T follicular helper cell (primary cell): ENCODE measurements around the gene HMCN2.
"Not testable (repeated sequence)": the region's sequence is repeated elsewhere in the genome, so short reads cannot be mapped to it uniquely, and the experiment has no call there.

Experiments
- DNase-seq: peaks from one replicate; pipeline ENCODE4 v3.0.0-alpha.2; 2020; ENCODE audit warnings: low read depth

Gene HMCN2

GRCh38 chr9:130328349-130328801 is 62.8 kb downstream of the HMCN2 start:
- no peak for DNase-seq

- DNase-seq = no peak
These were observed 63.5 kb downstream of the HMCN2 start for GRCh38 chr9:130329061-130329460.

DNA sequence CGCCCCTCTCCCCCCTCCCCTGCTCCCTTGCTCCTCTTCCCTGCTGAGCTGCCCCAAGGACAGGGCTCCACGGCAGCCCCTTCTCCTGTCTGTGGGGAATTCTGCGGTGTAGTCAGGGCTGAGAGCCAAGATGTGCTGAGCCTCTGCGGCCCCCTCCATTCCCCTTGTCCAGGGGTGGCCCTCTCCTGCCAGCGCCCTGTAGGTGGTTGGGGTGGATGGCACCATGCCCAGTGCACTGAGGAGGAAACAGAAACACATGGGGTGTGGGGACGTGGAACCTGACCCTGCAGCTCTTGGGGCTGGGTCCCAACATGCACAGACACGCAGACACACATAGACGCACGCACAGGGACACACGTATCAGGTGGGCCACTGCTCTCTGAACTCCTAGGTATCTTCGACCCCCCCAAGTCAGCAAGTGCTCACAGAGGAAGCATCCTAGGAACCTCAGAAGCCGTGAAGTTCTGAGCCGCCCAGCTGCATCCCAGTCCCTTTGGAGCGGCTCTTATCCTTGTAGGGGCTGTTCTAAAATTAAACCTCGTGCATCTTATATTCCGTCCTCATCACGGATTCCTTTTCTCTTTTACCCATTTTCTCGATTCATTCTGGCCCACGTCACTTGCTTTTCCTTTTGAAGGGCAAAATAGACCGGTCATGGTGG is 64.8 kb downstream of the HMCN2 start:
- no peak for DNase-seq

DNA sequence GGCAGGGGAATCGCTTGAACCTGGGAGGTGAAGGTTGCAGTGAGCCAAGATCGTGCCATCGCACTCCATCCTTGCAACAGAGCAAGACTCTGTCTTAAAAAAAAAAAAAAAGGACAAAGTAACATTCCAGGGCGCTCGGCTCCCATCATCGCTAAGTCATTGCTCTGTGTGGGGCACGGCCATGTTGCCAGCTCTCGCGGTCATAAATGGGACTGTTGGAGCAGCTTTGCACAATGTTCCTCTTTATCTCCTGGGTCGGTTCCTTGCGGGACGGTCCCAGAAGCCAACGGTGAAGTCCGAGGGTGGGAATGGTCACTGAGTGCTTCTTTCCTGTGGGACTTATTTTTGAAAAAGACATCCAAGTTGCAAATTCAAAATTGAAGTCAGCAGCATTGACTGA is 65.5 kb downstream of the HMCN2 start:
- no peak for DNase-seq

- DNase-seq = no peak
These were observed 66.0 kb downstream of the HMCN2 start for GRCh38 chr9:130331573-130331972.

DNA sequence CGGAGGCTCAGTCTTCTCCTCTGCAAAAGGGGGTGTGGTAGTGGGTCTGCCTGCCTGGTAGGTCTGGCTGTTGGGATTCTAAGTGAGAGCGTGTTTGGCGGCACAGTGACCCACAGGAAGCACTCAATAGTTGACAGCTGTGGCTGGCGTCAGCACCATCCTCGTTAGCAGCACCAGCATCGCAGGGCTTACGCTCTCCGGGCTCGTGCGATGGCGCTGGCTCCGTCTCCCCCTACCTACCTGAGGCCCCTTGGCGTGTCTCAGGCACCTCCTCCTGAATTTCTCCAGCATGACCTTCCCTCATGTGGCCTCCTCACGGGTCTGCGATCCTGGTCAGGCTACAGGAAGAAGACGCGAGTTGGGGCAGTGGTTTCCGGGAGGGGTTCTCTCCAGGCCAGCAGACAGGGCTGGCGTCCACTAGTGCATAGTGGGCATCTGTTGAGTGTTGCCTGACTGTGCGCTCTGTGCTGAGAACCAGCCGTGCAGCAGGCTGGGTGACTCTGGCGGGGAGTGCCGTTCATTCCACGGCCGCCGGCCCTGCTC is 66.9 kb downstream of the HMCN2 start:
- DNase-seq = no peak

DNA sequence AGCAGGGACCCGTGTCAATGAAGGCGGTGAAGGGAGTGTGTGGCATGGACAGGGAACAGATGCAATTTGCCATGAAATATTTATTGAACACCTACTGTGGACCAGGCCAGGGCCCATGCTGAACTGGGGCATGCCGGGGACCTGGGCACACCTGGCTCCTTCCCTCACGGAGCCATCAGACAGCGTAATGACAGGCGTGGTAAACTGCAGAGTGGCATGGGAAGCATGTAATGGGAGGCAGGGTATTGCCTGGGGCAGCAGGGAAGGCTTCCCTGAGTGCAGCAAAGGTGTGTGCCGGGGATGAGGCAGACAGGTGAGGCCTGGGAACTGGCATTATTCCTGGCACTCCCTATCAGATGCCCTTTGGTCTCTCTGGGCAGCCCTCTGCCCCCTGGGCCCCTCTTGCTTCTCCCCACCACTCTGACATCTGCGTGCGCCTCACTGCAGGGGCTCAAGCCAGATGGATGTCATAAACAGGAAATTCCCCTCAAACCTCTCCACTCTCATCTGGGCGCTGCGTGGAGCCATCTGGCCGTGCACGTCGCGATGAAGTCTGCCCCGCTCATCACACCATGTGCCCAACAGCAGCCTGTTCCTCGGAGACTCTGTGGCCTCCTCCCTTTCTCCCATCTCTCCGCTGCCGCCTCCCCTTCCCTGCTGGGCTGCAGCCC is 67.6 kb downstream of the HMCN2 start:
- no peak for DNase-seq

GRCh38 chr9:130333712-130334062 is 68.1 kb downstream of the HMCN2 start:
- no peak for DNase-seq

DNA sequence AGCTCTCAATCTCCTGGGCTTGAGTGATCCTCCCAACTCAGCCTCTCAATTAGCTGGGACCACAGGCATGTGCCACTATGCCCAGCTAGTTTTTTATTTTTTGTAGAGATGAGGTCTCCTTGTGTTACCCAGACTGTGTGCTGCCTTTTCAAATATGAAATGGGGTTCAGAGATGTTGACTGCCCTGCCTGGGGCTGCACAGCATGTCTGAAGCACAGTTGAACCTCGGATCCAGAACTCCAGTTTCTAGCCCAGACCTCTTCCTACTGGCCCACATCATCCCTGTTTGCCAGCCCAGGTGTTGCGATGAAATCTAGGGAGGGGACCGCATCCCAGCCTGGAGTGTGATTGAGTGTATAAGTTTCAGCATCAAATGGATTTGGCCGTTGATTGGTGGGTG is 69.4 kb downstream of the HMCN2 start:
- DNase-seq = no peak

DNA sequence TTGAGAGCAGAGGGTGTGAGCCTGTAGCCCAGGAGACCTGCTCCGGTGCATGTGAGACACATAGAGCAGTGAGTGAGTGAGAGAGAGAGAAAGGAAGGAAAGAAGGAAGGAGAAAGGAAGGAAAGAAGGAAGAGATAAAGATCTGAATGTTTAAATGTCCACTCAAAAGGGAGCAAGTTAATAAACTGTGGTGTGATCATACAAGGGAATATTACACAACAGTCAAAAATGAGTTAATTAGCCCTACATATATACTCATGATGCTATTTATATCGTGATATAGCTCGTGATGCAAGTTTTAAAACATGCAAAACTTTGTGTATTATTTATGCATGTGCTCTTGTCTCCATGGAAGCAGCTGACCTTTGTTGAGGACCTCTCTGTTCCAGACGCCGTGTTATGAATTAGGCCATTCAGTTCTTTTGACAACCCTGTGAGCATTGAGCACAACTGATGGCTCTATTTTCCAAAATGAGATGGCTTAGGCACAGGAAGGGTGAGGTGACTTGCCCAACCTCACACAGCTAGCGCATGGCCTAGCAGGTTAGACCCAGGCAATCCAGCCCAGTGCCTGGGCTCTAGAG is 70.6 kb downstream of the HMCN2 start:
- no peak for DNase-seq

DNA sequence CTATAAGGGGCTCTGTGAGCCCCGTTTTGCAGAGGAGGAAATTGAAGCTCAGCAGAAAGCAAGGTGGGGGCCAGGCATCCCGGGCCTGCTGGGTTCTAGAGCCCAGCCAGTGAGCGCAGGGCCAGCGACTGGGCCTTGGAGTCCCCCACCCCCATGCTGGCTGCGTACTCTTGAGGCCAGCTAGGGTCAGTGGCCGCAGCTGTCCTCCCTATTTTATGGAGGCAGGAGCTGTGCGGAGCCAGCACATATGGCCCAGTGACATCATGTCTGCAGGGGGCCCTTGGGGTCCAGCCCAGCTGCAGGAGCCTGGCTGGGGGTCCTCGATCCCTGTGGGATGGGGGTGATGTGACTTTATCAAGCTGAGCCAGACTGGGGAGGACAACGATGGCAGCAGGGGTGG is 71.3 kb downstream of the HMCN2 start:
- DNase-seq = no peak

DNA sequence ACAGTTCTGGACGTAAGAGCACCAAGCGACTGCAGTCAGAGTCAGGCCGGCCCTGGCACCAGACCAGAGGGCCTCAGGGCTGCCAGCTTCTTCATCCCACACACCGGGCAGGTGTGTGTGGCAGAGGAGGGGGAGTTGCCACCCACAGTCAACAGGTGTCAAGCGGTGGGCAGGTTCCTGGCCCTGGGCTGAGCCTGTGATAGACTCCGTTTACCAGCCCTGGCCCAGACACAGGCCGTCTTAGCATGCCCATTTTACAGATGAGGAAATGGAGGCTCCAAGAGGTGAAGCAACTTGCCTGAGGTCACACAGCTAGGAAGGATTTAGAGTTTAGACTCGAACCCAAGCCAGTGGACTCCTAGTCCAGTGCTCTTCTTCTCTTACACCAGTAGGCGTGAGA is 71.8 kb downstream of the HMCN2 start:
- no peak for DNase-seq

DNA sequence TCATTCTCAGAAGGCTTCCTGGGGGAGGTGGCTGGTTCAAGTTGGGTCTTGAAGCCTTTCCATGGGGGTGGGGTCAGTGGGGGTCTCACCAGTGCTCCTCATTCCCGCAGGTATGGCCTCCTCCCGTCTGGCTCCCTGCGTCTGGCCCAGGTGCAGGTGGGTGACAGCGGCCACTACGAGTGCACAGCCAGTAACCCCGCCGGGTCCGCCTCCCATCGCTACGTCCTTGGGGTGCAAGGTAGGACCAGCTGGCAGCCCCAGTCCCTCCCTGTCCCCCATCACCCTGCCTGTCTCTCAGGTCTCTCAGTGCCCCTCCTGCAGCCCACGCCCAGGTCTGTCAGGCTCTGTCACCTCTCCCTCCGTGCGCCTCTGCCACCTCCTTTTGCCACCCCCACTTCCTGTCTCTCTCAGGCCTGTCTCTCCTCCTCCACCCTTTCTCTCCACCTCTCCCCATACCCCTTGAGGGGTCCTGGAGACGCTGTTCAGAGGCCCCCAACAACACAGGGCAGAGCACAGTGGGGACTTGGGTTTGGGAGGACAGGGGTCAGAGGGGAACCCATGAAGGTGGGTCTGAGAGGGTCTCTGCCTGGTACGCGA is 72.3 kb downstream of the HMCN2 start:
- DNase-seq = no peak

- DNase-seq = not testable (repeated sequence)
These were observed 73.3 kb downstream of the HMCN2 start for GRCh38 chr9:130338891-130339290.

- no peak for DNase-seq
These were observed 73.7 kb downstream of the HMCN2 start for GRCh38 chr9:130339306-130339705.

GRCh38 chr9:130340011-130340410 is 74.5 kb downstream of the HMCN2 start:
- no peak for DNase-seq

GRCh38 chr9:130340557-130340956 is 75.0 kb downstream of the HMCN2 start:
- DNase-seq = not testable (repeated sequence)

DNA sequence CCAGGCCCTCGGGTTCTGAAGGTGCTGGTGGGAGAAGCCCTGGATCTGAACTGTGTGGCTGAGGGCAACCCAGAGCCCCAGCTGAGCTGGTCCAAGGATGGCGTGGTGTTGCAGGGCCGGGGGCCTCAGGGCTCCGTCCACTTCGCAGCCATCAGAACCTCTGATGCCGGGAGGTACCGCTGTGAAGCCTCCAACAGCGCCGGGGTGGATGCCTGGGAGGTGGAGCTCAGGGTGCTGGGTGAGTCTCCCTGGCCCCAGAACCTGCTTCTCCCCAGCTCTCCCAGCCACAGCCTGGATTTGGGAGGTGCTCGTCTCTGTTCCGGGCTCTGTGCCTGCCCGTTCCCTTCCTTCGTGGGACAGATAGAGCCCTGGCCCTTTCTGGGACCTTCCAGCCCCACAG is 75.6 kb downstream of the HMCN2 start:
- no peak for DNase-seq

- no peak for DNase-seq
These were observed 76.5 kb downstream of the HMCN2 start for GRCh38 chr9:130341839-130342713.

- DNase-seq = no peak
These were observed 77.1 kb downstream of the HMCN2 start for GRCh38 chr9:130342714-130343085.

DNA sequence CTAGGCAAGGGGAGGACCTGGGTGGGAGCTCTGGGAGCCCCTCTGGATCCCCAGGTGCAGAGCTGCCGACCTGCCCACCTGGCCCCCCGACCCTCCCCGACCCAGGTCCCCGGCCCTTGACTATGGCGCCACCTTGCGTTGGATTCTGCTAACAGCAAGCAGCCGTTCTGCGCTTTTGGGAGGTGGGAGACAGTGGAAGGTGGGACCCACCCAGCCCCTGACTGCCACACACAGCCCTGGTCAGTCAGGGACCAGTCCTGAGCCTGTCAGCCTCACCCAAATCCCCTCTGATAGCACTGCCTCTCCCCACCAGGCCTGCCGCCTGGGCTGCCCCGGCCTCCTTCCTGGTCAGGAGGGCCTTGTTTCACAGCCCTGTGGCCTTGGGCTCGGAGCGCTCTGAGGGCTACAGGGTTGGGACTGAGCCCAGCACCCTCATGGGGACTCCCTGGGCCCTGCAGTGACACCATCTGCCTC is 77.9 kb downstream of the HMCN2 start:
- no peak for DNase-seq

GRCh38 chr9:130344366-130344765 is 78.8 kb downstream of the HMCN2 start:
- DNase-seq = no peak
